ENCODE measurements around the gene CCDC9B. TPM values are rescaled to one million over a fixed set of nuclear protein-coding genes. Genes with fewer than 3 reads are reported as not detected.

CCDC9B gene
- total RNA-seq, 1 donor from 2014 or later = 2.1 TPM

- no peak for ATAC-seq (ENCODE audit: low read depth)
- H3K4me3 Mint-ChIP-seq = no peak overlapping the region
- ChIA-PET POLR2A (no interaction called here), CTCF (interaction anchor here (0.6 to 13.8 kb wide), 6 partner anchors 29 to 200 kb away, joined by 3 to 310 read pairs (median 4); partner anchors contain the start of genes INAFM2 and PLCB2)
- DNase-seq = no peak
- H3K27me3 Mint-ChIP-seq = no peaks in the 10 kb centered on the region
- intact Hi-C loops (cut with micrococcal nuclease) = no loop called here
- peaks cover 4% of the 10 kb centered on the region for H3K4me1 Mint-ChIP-seq
- TF ChIP-seq CTCF (IDR thresholded peaks at IDR 0.05) = no peak
- H3K9me3 Mint-ChIP-seq = no peaks in the 10 kb centered on the region
- H3K36me3 Mint-ChIP-seq (ENCODE audit: low read depth) = no peaks in the 10 kb centered on the region
- no peak overlapping the region for H3K27ac Mint-ChIP-seq
These were observed 1.9 kb upstream of the CCDC9B start for GRCh38 chr15:40342416-40343320.

DNA sequence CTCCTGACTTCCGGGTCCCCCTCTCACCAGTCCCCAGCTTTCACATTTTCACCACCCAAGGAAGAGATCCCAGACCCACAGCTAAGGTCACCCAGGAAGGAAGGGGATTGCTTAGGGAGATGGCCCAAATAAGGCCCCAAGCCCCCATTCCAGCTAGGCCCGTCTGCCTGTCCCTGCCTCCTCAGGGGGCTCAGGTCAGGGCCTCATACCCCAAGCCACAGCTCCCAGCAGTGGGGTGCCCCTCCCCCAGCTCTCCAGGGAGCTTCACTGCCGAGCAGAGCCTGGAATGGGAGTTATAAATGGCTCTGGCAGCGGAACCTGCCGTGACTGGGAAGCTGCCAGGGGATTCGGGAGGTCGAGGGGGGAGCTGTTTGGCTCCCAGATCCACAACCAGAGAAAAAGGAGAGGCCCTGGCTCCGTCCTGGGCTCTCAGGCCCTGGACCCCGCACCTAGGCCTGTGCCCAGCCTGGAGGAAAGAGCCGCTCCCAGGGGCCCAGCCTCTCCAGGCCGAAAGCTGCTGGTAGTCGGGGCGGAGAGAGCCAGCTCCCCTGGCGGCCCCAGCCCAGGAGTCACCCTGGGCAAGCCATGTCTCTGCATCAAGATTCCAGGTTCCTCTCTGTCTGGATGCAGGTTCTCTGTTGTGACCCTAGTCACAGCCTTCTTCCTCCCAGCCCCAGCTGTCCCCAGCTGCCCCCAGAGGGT, 550 bp downstream of the CCDC9B start:
- no peak overlapping the region for H3K27ac Mint-ChIP-seq
- TF ChIP-seq CTCF (IDR thresholded peaks at IDR 0.05) = no peak
- CTCF ChIA-PET = interaction anchor here (0.6 to 13.8 kb wide), 8 partner anchors 13 to 123 kb away, joined by 3 to 310 read pairs (median 5); partner anchors contain the start of genes INAFM2 and PLCB2
- no peaks in the 10 kb centered on the region for H3K9me3 Mint-ChIP-seq
- ATAC-seq (ENCODE audit: low read depth) (no peak), DNase-seq (no peak)
- H3K4me1 Mint-ChIP-seq = peaks cover 10% of the 10 kb centered on the region
- no peaks in the 10 kb centered on the region for H3K27me3 Mint-ChIP-seq
- H3K36me3 Mint-ChIP-seq (ENCODE audit: low read depth) = no peaks in the 10 kb centered on the region
- intact Hi-C loops (cut with micrococcal nuclease) = no loop called here
- no peak overlapping the region for H3K4me3 Mint-ChIP-seq
- POLR2A ChIA-PET = no interaction called here

DNA sequence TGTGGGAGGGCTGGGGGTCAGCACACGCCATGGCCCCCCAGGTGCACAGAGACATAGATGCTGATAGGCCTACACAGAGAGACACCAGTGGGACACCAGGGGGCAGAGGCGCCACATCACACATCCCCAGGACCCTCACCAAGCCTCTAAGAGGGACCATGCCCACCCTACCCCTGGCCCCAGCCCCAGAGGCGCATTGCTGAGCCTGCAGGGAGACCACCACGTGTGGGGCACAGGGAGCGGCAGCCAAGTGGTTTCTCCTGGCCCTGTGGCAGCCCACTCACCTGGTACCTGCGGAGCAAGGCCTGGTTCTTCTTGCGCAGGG, 1.2 kb downstream of the CCDC9B start:
- intact Hi-C loops (cut with micrococcal nuclease) = loop anchor here (5.0 kb wide), 1 partner anchor 652 kb away; no protein-coding TSS in a partner anchor
- no peaks in the 10 kb centered on the region for H3K27me3 Mint-ChIP-seq
- H3K4me3 Mint-ChIP-seq = no peak overlapping the region
- no peak for TF ChIP-seq CTCF (IDR thresholded peaks at IDR 0.05)
- no peak overlapping the region for H3K27ac Mint-ChIP-seq
- peaks cover 13% of the 10 kb centered on the region for H3K4me1 Mint-ChIP-seq
- DNase-seq (no peak), ATAC-seq (ENCODE audit: low read depth) (no peak)
- no peaks in the 10 kb centered on the region for H3K9me3 Mint-ChIP-seq
- POLR2A ChIA-PET = no interaction called here
- CTCF ChIA-PET = interaction anchor here (0.6 to 13.8 kb wide), 7 partner anchors 13 to 122 kb away, joined by 3 to 310 read pairs (median 41); partner anchors contain the start of genes INAFM2 and PLCB2
- H3K36me3 Mint-ChIP-seq (ENCODE audit: low read depth) = no peaks in the 10 kb centered on the region

- POLR2A ChIA-PET = no interaction called here
These were observed 1.7 kb downstream of the CCDC9B start for GRCh38 chr15:40338921-40339620.

More at GRCh38 chr15:40338921-40339620, 1.7 kb downstream of the CCDC9B start:
- Mint-ChIP-seq H3K36me3 (ENCODE audit: low read depth) (no peaks in the 10 kb centered on the region), H3K9me3 (no peaks in the 10 kb centered on the region), H3K27me3 (no peaks in the 10 kb centered on the region), H3K4me3 (no peak overlapping the region), H3K4me1 (peaks cover 18% of the 10 kb centered on the region), H3K27ac (no peak overlapping the region)
- intact Hi-C loops (cut with micrococcal nuclease) = loop anchor here (1.0 to 5.0 kb wide), 6 partner anchors 18 to 652 kb away; partner anchors contain the start of gene PLCB2
- CTCF ChIA-PET = interaction anchor here (0.6 to 13.8 kb wide), 15 partner anchors 12 to 655 kb away, joined by 3 to 310 read pairs (median 8); partner anchors contain the start of genes INAFM2 and PLCB2
- DNase-seq = no peak
- ATAC-seq (ENCODE audit: low read depth) = no peak
- TF ChIP-seq CTCF (IDR thresholded peaks at IDR 0.05) = no peak

All from activated B cell treated with CpG ODN at 0.5 μM for 24 hours (primary cell).